Eye (tissue), 1 donor: ENCODE measurements around the gene ATP12A.
A peak's percentile ranks its signal among the peaks of the same experiment; 100 is the strongest.
"Not testable (repeated sequence)": the region's sequence is repeated elsewhere in the genome, so short reads cannot be mapped to it uniquely, and the experiment has no call there.

Experiments
- DNase-seq: peaks from one replicate; pipeline ENCODE4 v3.0.0-alpha.2; 2015

The ATP12A gene

DNA sequence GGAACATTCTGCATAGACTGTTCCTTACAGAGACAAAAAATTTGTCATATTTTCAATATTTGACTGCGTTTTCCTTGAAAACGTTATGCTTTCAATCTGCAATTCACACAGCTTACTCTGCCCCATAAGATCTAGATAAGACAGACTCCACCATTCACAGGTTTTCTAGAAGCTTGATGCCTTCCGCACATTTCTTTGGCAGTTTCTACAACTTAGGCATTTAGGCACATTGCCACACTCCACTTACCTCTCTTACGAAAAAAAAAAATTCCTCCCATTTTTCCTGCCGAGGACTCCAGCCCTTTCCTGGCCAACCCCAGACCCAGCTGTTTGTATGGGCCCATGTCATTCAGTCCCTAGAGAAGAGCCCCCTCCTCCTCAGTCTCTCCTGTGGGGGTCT is 11.2 kb downstream of the ATP12A start:
- no peak for DNase-seq

GRCh38 chr13:24692561-24692960 is 12.4 kb downstream of the ATP12A start:
- DNase-seq = no peak

DNA sequence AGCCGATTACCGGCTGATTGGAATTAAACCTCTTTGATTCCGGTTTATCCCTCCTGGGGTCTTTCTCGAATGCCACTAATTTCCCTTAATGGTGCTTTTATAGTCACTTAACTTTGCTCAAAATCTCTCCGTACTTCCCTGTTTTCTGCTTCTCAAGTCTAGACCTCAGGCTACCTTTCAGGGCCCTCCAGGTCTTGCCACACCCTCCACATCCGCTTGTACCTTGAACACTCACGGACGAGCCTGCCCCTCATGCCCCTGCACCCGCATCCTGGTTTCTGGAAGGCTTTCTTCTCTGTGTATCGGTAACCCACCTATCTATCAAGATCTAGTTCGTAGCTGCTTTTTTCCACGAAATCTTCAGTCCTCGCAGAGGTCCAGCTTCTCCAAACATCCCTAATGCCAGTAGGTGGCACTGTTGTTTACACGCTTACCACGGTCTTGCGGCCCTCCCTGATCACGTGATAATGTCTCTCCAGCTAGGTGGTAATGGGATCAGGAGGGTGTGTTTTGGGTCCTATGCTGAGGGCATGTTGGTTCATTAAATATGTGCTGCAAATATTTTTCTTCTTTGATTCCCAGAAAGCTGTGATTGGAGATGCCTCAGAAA is 13.8 kb downstream of the ATP12A start:
- DNase-seq = peak; percentile 85

GRCh38 chr13:24694907-24695306 is 14.7 kb downstream of the ATP12A start:
- no peak for DNase-seq

GRCh38 chr13:24698686-24699085 is 18.5 kb downstream of the ATP12A start:
- no peak for DNase-seq

DNA sequence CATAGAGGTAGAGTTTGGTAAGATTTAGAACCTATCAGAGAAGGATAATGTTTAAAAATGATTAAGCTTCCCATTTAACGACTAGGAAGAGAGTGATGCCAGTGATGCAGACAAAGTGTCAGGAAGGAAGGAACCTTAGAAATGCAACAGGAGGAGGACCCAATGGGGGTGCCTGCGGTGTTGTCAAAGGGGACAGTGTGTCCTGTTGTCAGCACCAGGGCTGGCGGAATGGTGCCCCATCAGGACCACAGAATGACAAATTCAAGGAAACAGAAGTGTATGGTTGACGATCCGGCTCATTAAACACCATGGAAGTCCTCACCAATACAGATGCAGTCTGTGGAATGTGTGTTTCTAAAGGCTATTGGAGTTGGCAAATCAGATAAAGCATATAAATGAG is 19.3 kb downstream of the ATP12A start:
- DNase-seq = no peak

- DNase-seq = no peak
These were observed 20.3 kb downstream of the ATP12A start for GRCh38 chr13:24700539-24700938.

- no peak for DNase-seq
These were observed 26.8 kb downstream of the ATP12A start for GRCh38 chr13:24706886-24707585.

DNA sequence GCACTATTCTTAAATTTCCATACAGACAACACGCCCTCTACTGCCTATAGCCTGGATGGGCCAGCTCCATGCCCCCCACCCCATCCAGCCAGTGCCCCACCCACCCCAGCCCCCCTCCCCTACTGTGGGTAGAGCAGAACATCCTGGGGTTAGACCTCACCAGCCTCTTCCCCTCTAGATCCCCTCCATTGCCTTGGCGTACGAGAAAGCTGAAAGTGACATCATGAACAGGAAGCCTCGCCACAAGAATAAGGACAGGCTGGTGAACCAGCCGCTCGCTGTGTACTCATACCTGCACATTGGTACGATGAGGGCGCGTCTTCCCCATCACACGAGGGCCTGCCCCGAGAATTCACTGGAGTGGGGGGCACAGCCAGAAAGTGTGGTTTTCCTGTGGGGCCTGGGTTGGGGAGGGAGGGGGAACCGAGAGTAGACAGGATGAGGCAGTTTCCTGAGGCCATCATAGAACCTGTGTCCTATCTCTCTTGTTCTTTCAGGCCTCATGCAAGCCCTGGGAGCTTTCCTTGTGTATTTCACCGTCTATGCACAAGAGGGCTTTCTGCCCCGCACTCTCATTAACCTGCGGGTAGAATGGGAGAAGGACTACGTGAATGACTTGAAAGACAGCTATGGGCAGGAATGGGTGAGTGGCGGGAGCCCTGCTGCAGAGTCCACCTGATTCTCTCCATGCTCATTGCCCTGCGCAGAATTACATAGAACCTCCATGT is 29.1 kb downstream of the ATP12A start:
- DNase-seq = no peak

DNA sequence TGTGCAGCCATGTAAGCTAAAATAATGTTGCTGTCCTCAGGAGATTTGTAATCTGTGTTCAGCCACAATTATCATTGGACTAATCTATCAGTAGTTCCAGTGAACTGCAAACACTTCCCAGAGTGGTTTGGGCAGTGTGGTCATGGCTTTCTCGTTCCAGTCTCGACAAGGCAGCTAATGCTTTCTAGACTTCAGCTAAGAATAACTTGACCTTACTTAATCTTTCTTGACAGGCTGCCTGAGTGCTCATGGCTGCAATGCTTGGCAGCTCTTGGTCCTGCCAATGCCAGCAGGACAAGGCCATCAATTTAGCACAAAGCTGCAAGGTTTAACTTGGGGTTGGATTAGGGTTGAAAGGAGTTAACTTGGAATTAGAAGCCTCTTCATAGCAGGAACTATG is 32.8 kb downstream of the ATP12A start:
- DNase-seq = peak; percentile 92

DNA sequence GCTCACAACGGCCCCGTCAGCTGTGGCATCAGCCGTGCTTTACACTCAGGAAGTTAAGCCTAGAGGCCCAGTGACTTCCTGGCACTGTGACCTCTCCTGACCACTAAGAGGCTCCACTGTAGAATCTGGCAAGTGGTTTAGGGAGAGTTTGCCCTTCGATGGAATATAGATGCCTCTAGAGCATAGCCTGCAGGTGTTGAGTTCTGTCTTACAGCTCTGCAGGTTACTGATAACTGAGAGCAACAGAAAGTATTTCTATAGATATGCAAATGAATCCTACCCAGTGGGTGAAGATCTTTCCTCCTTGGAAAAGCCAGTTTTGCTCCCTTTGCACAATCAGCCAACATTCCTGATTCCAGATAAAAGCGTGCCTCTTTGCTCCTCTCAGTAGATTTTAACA is 35.8 kb downstream of the ATP12A start:
- DNase-seq = no peak

DNA sequence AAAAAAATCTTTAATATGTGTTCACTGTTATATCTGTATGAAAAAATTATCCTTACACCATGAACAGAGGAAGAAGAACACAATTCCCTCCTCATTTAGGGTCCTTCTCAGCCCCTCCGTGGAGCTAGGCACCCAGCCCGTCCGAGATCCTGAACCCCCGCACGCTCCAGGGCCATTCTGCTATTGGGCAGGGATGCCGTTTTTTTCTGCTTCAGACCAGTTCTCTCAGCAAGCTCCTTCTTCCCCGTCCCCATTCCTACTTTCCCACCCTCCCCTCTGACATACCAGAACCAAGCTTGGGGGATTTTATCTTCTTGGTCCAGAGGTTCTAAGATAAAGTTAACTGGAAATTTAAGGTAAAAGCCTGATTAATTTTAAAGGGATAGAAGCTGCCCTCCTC is 36.2 kb downstream of the ATP12A start:
- DNase-seq = no peak

GRCh38 chr13:24717217-24717616 is 37.0 kb downstream of the ATP12A start:
- no peak for DNase-seq

DNA sequence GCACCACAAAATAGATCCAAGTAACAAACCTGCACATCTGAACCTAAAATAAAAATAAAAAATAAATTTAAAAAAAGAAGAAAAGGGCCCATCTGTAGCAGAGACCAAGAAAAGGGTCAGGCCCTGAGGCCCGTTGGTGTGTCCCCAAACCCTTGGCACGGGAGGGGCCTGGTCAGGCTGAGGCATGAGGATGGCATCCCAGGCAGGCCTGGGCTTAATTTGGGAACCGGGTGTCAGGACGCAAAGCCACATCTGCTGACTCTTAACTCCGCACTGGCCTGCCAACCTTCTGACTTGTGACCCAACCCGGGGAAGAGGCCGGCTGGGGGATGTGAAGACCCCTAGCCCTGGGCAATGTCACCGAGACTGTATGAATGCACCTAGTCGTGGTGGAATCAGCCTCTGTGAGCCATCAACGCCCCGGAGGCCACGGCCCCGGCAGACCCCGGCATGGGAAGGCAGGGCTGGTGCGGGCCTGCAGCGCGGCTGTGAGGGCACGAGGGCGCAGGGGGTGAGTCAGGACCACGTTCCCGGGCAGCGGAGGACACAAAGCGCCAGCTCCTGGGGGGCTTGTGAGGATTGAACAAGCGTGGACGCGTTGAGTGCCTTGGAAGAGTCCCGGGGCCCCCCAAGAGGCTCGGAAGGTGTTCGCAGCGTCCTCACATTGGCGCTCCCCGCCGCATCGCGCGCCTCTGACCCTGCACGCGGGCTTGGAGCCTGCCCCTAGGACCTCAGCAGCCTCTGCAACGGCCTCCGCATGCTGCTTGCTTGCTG is 38.2 kb downstream of the ATP12A start:
- no peak for DNase-seq

DNA sequence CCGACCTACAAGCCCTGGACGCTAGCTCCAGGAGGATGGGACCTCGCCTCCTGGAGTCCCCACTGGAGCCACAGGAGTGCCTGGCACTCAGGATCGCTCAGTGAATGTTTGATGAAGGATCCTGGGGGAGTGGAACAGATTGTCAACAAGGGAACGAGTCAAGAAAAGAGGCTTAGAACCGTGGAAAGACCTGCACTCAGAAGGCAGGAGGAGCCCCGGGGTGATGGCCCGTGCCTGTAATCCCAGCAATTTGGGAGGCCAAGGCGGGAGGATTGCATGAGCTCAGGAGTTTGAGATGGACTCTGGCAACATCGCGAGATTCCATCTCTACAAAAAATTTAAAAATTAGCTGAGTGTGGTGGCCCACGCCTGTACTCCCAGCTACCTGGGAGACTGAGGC is 38.9 kb downstream of the ATP12A start:
- no peak for DNase-seq

GRCh38 chr13:24723206-24723605 is 43.0 kb downstream of the ATP12A start:
- no peak for DNase-seq

- DNase-seq = no peak
These were observed 44.5 kb downstream of the ATP12A start for GRCh38 chr13:24724714-24725113.

DNA sequence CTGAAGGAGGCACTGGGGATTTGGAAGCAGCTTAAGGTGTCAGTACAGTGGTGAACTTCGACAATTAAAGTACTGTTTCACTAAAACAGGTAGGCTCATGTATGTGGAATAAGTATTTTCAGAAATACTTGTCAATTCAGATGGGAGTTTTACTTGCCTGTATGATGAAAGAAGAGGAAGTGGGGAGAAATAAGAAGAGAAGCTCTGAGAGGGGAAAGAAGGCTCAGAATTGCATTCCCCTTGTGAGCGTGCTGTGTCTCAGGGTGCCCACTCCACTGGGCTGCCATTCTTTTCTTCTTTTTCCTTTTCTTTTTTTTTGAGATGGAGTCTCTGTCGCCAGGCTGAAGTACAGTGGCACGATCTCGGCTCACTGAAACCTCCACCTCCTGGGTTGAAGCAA is 45.2 kb downstream of the ATP12A start:
- DNase-seq = no peak

DNA sequence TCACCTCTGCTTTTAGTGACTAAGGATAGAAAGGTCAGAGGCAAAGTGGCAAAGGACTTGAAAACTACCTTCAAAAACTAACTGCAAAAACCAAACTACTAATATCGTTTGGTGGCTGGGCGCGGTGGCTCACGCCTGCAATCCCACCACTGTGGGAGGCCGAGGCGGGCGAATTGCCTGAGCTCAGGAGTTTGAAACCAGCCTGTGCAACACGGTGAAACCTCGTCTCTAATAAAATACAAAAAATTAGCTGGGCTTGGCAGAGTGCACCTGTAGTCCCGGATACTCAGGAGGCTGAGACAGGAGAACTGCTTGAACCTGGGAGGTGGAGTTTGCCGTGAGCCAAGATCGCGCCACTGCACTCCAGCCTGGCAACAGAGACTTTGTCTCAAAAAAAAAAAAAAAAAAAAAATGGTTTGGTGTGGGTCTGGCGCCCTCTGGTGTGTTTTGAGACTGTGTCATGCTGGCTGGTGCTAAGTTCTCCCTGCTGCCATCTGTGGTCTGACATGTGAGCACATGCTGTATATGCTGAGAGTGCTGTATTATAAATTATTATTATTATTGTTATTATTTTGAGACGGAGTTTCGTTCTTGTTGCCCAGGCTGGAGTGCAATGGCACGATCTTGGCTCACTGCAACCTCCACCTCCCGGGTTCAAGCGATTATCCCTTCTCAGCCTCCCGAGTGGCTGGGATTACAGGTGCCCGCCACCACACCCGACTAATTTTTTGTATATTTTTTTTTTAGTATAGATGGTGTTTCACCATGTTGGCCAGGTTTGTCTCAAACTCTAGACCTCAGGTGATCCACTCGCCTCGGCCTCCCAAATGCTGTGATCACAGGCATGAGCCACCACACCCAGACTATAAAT is 47.8 kb downstream of the ATP12A start:
- DNase-seq = peak; percentile 94

DNA sequence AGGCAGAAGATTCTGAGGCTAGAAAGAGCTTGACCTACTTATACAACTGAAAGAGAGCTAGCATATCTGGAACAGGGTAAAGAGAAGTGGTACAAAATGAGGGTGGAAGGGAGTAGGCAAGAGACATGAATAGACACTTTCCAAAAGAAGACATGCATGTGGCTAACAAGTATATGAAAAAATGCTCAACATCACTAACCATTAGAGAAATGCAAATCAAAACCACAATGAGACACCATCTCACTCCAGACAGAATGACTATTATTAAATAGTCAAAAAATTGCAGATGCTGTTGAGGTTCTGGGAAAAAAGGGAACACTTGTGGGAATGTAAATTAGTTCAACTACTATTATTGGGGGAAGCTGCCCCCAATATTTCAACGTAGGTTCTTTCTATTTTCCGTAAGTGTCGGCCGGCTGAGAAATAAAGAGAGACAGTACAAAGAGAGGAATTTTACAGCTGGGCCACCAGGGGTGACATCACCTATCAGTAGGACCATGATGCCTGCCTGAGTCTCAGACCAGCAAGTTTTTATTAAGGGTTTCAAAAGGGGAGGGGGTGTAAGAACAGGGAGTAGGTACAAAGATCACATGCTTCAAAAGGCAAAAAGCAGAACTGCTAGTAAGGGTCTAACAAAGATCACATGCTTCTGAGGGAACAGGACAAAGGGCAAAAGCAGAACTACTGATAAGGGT is 50.8 kb downstream of the ATP12A start:
- not testable (repeated sequence) for DNase-seq

DNA sequence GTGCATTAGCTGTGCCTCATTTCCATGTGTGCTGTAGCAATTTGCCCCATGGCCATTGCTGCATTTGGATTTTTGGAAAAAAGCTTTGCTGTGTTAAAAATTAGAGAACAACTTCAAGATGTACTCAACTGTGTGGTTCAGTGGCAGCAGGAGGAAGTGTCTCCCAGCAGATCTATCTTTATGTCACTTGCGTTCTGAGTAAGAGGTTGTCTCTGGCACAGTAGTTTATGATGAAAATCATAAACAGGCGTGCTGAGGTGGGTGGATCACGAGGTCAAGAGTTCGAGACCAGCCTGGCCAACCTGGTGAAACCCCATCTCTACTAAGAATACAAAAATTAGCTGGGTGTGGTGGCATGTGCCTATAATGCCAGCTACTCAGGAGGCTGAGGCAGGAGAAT is 54.7 kb downstream of the ATP12A start:
- no peak for DNase-seq

- no peak for DNase-seq
These were observed 56.8 kb downstream of the ATP12A start for GRCh38 chr13:24737042-24737441.
